GM21576 (cell line): ENCODE data around the gene MYOF.
A peak's percentile ranks its signal among the peaks of the same experiment; 100 is the strongest.

Source experiments
- ATAC-seq: cut with Tn5 transposase; IDR thresholded peaks from one replicate; pipeline ENCODE4 v1.9.1; 2021; ENCODE audit warnings: mild to moderate bottlenecking, moderate library complexity; ENCODE audit not compliant: unreplicated experiment

MYOF gene

DNA sequence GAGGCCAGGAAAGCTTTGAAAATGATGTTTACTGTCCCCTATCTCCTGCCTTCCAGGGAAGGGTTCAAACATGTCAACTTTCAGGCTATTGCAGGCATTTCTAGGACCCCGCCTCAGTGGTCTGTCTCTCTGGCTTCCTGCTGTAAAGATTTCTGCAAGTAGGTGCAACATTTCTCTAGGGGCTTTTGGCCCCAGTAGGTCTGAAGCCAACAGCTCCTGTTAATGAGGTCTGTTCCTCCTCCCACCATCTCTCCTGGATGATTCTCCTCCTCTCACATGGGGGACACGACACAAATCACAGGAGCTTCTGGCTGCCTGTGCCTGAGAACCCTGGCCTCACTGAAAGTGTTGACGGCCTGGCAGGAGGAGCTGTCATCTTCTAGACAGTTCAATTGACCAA, 214.1 kb downstream of the MYOF start:
- no peak for ATAC-seq

DNA sequence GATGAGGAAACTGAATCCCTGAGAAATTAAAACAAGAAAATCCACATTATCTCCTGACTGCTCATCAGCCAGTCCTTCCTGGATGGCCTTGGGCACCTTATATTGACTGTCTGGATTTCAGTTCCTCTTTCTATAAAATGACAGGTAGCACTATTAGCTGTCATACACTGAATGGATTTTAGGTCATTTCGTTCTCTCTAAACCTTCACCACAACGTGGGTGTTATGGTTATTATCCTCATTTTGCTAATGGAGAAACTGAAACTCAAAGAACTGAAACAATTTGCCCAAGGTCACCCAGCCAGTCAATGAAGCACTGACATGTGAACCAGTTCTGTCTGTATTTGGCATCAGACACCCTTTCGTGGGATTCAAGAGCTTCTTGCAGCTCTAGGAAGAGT, 214.6 kb downstream of the MYOF start:
- peak; percentile 99 for ATAC-seq

DNA sequence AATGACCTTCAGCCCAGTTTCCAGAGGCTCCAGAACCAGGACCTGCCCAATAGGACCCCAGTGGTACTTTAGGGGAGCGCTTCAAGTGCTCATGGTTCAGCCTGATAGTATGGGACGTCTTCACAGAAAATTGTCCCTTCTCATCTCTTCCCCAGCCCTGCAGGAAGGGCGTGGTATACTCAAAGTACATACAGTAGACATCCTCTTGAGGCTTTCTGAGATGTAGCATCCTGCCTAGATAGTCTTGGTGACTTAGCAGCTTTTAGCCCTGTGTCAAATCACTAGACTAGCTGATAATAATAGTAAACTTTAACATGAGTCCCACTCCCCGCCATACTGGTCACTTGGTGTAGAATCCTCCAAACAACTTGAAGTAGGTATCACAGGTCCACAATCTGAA, 215.3 kb downstream of the MYOF start:
- no peak for ATAC-seq

DNA sequence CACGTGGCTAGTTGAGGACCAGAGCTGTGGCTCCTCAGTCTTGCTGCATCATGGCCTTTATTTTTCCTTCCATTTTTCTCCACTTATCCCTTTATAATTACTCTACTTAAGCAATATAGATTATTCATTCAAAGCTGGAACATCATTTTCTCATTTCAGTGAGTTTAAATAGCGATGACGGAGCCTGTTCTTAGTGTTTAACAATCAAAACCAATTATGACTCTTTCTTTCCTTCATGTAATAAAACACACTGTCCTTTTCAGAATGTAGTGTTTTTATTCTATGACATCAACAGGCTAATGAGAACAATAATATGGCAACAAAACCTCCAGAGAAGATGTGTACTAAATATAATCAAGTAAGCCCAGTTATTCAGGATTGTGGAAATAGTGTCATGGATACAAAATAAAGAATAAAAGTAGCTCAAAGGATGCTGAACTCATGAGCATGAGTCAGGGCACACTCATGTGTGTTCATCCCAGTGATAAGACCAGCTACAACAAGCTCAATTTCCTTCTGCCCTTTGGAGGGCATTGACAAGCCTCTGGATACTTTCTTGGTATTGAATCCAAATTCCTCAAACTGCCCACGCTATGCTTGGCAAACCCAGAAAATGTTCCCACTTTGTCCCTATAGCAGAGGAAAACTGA, 220.0 kb downstream of the MYOF start:
- ATAC-seq, result no peak

DNA sequence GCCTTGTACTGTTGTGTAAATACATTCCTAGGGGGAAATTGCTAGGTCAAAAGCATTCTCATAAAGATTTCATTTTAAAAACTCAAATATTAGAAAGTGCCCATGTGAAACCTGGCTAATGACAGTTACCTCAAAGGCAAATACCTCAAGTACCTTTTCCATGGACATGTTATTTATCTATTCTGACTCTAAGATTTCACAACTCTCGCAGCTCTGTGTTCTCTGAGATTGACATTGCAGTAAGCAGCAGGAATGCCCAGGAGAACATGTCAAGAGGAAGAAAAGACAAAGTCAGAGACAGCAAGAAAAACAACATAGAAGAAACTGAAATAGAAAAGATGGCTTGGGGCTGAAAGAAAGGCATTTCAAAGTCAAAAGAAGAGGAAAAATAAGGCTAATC, 221.0 kb downstream of the MYOF start:
- ATAC-seq, result no peak

DNA sequence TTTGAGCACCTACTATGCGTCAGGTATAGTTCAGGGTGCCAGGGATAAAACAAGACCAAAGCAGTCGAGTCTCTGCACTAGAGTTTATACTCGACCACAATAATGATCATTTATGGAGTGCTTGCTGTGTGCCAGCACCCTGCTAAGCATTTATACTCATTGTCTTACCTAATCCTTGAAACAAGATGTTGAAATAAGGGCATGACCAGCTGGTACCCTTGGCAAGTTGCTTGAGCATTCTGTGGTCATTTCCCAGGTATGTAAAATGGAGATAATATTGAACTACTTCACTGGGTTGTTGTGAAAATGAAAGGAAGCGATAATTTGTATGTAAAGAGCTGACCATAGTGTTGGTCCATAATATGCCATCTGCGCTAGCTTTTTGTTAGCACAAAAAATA, 223.0 kb downstream of the MYOF start:
- ATAC-seq, result no peak
